SK-N-SH (cell line): Measurements from ENCODE around the gene ABHD8. TPM values are rescaled to one million over a fixed set of nuclear protein-coding genes. Genes with fewer than 3 reads are reported as not detected.

Experiments
- CTCF ChIA-PET: fragments of 300-600, 350-600 bp; formaldehyde crosslinking; extraction: SDS; loops from one replicate; lab custom pipeline; 2021; lab: Yijun Ruan, JAX
- POLR2A ChIA-PET: fragments of 350-600 bp; sonication (Branson Sonifier 250); formaldehyde crosslinking; extraction: SDS; loops from one replicate; lab custom pipeline; 2020; ENCODE audit warnings: antibody characterized with exemption, inconsistent platforms; lab: Yijun Ruan, JAX
- DNase-seq: peaks from one replicate; pipeline ENCODE4 v3.0.0; 2012
- H2AFZ ChIP-seq: fragments of 200-600 bp; sonication (generic); 2 replicates; pipeline ENCODE4 v1.8.1; 2016; ENCODE audit warnings: antibody characterized with exemption, mild to moderate bottlenecking, low read depth
- H3F3A ChIP-seq: fragments of 200-600 bp; sonication (generic); replicated peaks from 2 replicates; pipeline ENCODE3; 2016; ENCODE audit warnings: antibody characterized with exemption, mild to moderate bottlenecking; ENCODE audit not compliant: insufficient read depth
- H3K27ac ChIP-seq, 2 experiments: fragments of 200-500 bp in 1 of 2; fragments of 200-600 bp in 1 of 2; sonication (Bioruptor generic) in 1 of 2; sonication (generic), shearing (Covaris generic) in 1 of 2; 2 replicates each; pipeline versions ENCODE4 v1.5.1 to v1.6.1; 2014 to 2016; ENCODE audit warnings: low read depth in 2 of 2, inconsistent platforms in 1 of 2, low read length in 1 of 2, mild to moderate bottlenecking in 1 of 2, mixed read lengths in 1 of 2
- H3K27me3 ChIP-seq: fragments of 200-600 bp; sonication (generic), shearing (Covaris generic); 2 replicates; pipeline ENCODE4 v1.6.1; 2016; ENCODE audit warnings: mixed run types; ENCODE audit not compliant: insufficient read depth
- H3K36me3 ChIP-seq, 2 experiments: fragments of 200-500 bp in 1 of 2; fragments of 200-600 bp in 1 of 2; sonication (Bioruptor generic) in 1 of 2; sonication (generic) in 1 of 2; replicated peaks in 1 of 2; 2 replicates each; pipeline versions ENCODE3 to v1.5.1; 2014 to 2016; ENCODE audit warnings: low read length in 1 of 2, mild to moderate bottlenecking in 1 of 2; ENCODE audit not compliant: insufficient read depth in 2 of 2, control insufficient read depth in 1 of 2
- H3K4me1 ChIP-seq, 2 experiments: fragments of 200-500 bp in 1 of 2; fragments of 200-600 bp in 1 of 2; sonication (Bioruptor generic) in 1 of 2; sonication (generic), shearing (Covaris generic) in 1 of 2; 2 replicates each; pipeline versions ENCODE4 v1.5.1 to v1.6.1; 2014 to 2016; ENCODE audit warnings: low read depth in 1 of 2, low read length in 1 of 2, mixed run types in 1 of 2; ENCODE audit not compliant: insufficient read depth in 2 of 2, control insufficient read depth in 1 of 2
- H3K4me2 ChIP-seq: fragments of 200-600 bp; sonication (generic), shearing (Covaris generic); 2 replicates; pipeline ENCODE4 v1.6.1; 2017; ENCODE audit warnings: mixed run types
- H3K4me3 ChIP-seq, 2 experiments: fragments of 200-500 bp in 1 of 2; fragments of 200-600 bp in 1 of 2; sonication (Bioruptor generic) in 1 of 2; sonication (generic), shearing (Covaris generic) in 1 of 2; 2 replicates each; pipeline versions ENCODE4 v1.5.1 to v1.8.1; 2014 to 2016; ENCODE audit warnings: low read depth in 2 of 2, inconsistent platforms in 1 of 2, low read length in 1 of 2, mild to moderate bottlenecking in 1 of 2, mixed read lengths in 1 of 2, moderate library complexity in 1 of 2
- H3K79me2 ChIP-seq: fragments of 200-600 bp; sonication (generic); 2 replicates; pipeline ENCODE4 v1.8.1; 2017; ENCODE audit warnings: mild to moderate bottlenecking; ENCODE audit not compliant: insufficient read depth
- H3K9ac ChIP-seq: fragments of 200-600 bp; sonication (generic); 2 replicates; pipeline ENCODE4 v1.6.1; 2017; ENCODE audit warnings: mixed run types
- H3K9me2 ChIP-seq: fragments of 200-600 bp; sonication (generic); 2 replicates; pipeline ENCODE4 v1.6.1; 2017; ENCODE audit warnings: mixed run types
- H3K9me3 ChIP-seq: fragments of 200-600 bp; sonication (generic); 2 replicates; pipeline ENCODE4 v1.6.1; 2017; ENCODE audit warnings: mixed run types, mild to moderate bottlenecking, moderate library complexity
- H4K20me1 ChIP-seq: fragments of 200-600 bp; sonication (generic); 2 replicates; pipeline ENCODE4 v1.6.1; 2017; ENCODE audit warnings: mild to moderate bottlenecking, mixed run types; ENCODE audit not compliant: insufficient read depth
- CHD2 ChIP-seq: fragments of 150-350 bp; IDR thresholded peaks from 2 replicates; pipeline ENCODE4 v1.6.1; 2018; ENCODE audit warnings: low read length; ENCODE audit not compliant: partially characterized antibody
- ELF1 ChIP-seq: IDR thresholded peaks from 2 replicates; pipeline ENCODE4 v1.4.0; 2012
- FOXJ3 ChIP-seq: sonication (generic); formaldehyde crosslinking; IDR thresholded peaks from 2 replicates; pipeline ENCODE4 v1.5.1; 2020; ENCODE audit warnings: mild to moderate bottlenecking, missing genetic modification reagents
- FOXM1 ChIP-seq: IDR thresholded peaks from 2 replicates; pipeline ENCODE4 v1.4.0; 2012; ENCODE audit warnings: low read depth, mild to moderate bottlenecking
- GABPA ChIP-seq: IDR thresholded peaks from 2 replicates; pipeline ENCODE4 v1.4.0; 2012; ENCODE audit warnings: low read depth, mild to moderate bottlenecking
- GATA2 ChIP-seq: sonication (generic); formaldehyde crosslinking; IDR thresholded peaks from 2 replicates; pipeline ENCODE4 v1.5.0; 2020; ENCODE audit warnings: mild to moderate bottlenecking, missing genetic modification reagents
- JUND ChIP-seq: IDR thresholded peaks from 2 replicates; pipeline ENCODE4 v1.4.0; 2012
- MEF2A ChIP-seq: IDR thresholded peaks from 2 replicates; pipeline ENCODE4 v1.4.0; 2012; ENCODE audit warnings: low read depth, borderline replicate concordance
- POLR2AphosphoS5 ChIP-seq: IDR thresholded peaks from 2 replicates; pipeline ENCODE4 v1.6.1; 2012; ENCODE audit warnings: low read depth, low read length
- RCOR1 ChIP-seq: fragments of 150-350 bp; IDR thresholded peaks from 2 replicates; pipeline ENCODE4 v1.6.1; 2017; ENCODE audit warnings: antibody characterized with exemption, low read length
- RXRA ChIP-seq: IDR thresholded peaks from 2 replicates; pipeline ENCODE4 v1.4.0; 2012; ENCODE audit warnings: low read depth, mild to moderate bottlenecking, borderline replicate concordance
- SIN3A ChIP-seq: IDR thresholded peaks from 2 replicates; pipeline ENCODE4 v1.6.1; 2012; ENCODE audit warnings: low read depth, mild to moderate bottlenecking, low read length, moderate library complexity, borderline replicate concordance
- SMC3 ChIP-seq: IDR thresholded peaks from 2 replicates; pipeline ENCODE4 v1.6.1; 2012; ENCODE audit warnings: low read depth, low read length, improper control_type of control experiment
- TCF12 ChIP-seq: IDR thresholded peaks from 2 replicates; pipeline ENCODE4 v1.4.0; 2012
- TEAD4 ChIP-seq: IDR thresholded peaks from 2 replicates; pipeline ENCODE4 v1.4.0; 2012; ENCODE audit warnings: mild to moderate bottlenecking, borderline replicate concordance; ENCODE audit not compliant: insufficient read depth
- WGBS: methylation state at CpG from one replicate; pipeline ENCODE4 v1.1.6; 2017; ENCODE audit warnings: low lambda C conversion rate; 5-methylcytosine and 5-hydroxymethylcytosine counted together
- polyA plus RNA-seq, 3 experiments: library from polyadenylated mRNA; depleted of rRNA; stranded (reverse); fragments of >200 nt; gene quantifications; 2 replicates each; pipeline ENCODE4 v1.2.3, GENCODE V29; 2012
- TF ChIP-seq, protein P1 (sequence below): IDR thresholded peaks from 2 replicates; pipeline ENCODE4 v1.4.0; 2012; ENCODE audit warnings: low read depth, borderline replicate concordance
- TF ChIP-seq, protein P2 (sequence below): fragments of 150-350 bp; IDR thresholded peaks from 2 replicates; pipeline ENCODE4 v1.6.1; 2017; ENCODE audit warnings: antibody characterized with exemption, low read length, low read depth, borderline replicate concordance
- TF ChIP-seq, protein P3 (sequence below): IDR thresholded peaks from 2 replicates; pipeline ENCODE4 v1.4.0; 2012; ENCODE audit warnings: low read depth
- TF ChIP-seq, protein P4 (sequence below): IDR thresholded peaks from 2 replicates; pipeline ENCODE4; 2012
- TF ChIP-seq, protein P5 (sequence below): IDR thresholded peaks from 2 replicates; pipeline ENCODE4 v1.6.1; 2012; ENCODE audit warnings: mild to moderate bottlenecking, low read depth, low read length, moderate library complexity

Gene ABHD8
- polyA plus RNA-seq, 1 of the 3 experiments (the other 2 are of a cell fraction): 11.1 TPM

DNA sequence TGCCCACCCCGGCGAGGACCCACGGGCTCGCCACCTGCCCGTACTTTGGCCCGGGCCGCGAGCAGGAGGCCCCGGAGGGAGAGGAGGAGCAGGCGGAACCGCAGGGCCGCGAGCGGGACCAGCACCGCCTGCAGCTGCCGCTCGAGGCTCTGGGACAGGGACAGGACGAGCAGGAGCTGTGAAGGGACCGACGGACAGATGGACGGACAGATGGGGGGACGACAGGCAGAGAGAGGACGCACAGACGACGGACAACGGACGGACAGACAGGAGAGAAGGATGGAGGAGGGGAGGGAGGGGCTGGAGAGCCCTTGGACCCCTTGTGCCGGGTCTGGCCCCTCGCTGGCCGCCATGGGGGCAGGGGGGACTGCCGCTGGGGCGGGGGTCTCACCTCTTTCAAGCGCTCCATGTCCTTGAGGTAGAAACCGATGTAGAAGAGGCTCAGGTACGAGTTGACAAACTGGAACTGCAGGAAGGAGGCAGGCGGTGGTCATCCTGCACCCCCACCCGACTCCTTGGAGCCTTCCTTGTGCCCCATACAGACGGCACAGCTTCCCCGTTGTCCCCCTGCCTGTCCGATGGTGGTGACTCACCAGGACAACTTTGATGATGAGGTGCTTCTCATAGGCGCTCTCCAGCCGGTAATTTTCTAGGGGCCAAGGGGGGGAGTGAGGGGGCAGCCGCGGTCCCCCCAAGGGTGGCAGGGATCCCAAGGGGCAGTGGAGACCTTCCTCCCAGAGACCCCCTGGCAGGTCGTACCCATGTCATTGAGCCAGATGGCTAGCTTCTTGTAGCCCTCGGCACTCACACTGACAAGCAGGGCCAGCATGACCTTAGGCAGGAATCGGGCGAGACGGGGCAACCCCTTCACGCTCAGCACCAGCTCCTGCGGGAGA lies 26.4 kb upstream of the ABHD8 start:
- TF ChIP-seq GABPA (no peak), CHD2 (no peak), SIN3A (no peak), FOXM1 (no peak), MEF2A (no peak), RCOR1 (no peak), TEAD4 (no peak), JUND (no peak), RXRA (no peak), SMC3 (no peak), POLR2AphosphoS5 (no peak), FOXJ3 (CRISPR knock-in tag) (no peak), ELF1 (no peak), TCF12 (no peak), GATA2 (CRISPR knock-in tag) (no peak)
- TF ChIP-seq, protein P1, sequence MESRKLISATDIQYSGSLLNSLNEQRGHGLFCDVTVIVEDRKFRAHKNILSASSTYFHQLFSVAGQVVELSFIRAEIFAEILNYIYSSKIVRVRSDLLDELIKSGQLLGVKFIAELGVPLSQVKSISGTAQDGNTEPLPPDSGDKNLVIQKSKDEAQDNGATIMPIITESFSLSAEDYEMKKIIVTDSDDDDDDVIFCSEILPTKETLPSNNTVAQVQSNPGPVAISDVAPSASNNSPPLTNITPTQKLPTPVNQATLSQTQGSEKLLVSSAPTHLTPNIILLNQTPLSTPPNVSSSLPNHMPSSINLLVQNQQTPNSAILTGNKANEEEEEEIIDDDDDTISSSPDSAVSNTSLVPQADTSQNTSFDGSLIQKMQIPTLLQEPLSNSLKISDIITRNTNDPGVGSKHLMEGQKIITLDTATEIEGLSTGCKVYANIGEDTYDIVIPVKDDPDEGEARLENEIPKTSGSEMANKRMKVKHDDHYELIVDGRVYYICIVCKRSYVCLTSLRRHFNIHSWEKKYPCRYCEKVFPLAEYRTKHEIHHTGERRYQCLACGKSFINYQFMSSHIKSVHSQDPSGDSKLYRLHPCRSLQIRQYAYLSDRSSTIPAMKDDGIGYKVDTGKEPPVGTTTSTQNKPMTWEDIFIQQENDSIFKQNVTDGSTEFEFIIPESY: no peak
- TF ChIP-seq, protein P2, sequence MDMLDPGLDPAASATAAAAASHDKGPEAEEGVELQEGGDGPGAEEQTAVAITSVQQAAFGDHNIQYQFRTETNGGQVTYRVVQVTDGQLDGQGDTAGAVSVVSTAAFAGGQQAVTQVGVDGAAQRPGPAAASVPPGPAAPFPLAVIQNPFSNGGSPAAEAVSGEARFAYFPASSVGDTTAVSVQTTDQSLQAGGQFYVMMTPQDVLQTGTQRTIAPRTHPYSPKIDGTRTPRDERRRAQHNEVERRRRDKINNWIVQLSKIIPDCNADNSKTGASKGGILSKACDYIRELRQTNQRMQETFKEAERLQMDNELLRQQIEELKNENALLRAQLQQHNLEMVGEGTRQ: no peak
- TF ChIP-seq, protein P3, sequence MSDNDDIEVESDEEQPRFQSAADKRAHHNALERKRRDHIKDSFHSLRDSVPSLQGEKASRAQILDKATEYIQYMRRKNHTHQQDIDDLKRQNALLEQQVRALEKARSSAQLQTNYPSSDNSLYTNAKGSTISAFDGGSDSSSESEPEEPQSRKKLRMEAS: no peak
- TF ChIP-seq, protein P4, sequence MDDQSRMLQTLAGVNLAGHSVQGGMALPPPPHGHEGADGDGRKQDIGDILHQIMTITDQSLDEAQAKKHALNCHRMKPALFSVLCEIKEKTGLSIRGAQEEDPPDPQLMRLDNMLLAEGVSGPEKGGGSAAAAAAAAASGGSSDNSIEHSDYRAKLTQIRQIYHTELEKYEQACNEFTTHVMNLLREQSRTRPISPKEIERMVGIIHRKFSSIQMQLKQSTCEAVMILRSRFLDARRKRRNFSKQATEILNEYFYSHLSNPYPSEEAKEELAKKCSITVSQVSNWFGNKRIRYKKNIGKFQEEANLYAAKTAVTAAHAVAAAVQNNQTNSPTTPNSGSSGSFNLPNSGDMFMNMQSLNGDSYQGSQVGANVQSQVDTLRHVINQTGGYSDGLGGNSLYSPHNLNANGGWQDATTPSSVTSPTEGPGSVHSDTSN: no peak
- TF ChIP-seq, protein P5, sequence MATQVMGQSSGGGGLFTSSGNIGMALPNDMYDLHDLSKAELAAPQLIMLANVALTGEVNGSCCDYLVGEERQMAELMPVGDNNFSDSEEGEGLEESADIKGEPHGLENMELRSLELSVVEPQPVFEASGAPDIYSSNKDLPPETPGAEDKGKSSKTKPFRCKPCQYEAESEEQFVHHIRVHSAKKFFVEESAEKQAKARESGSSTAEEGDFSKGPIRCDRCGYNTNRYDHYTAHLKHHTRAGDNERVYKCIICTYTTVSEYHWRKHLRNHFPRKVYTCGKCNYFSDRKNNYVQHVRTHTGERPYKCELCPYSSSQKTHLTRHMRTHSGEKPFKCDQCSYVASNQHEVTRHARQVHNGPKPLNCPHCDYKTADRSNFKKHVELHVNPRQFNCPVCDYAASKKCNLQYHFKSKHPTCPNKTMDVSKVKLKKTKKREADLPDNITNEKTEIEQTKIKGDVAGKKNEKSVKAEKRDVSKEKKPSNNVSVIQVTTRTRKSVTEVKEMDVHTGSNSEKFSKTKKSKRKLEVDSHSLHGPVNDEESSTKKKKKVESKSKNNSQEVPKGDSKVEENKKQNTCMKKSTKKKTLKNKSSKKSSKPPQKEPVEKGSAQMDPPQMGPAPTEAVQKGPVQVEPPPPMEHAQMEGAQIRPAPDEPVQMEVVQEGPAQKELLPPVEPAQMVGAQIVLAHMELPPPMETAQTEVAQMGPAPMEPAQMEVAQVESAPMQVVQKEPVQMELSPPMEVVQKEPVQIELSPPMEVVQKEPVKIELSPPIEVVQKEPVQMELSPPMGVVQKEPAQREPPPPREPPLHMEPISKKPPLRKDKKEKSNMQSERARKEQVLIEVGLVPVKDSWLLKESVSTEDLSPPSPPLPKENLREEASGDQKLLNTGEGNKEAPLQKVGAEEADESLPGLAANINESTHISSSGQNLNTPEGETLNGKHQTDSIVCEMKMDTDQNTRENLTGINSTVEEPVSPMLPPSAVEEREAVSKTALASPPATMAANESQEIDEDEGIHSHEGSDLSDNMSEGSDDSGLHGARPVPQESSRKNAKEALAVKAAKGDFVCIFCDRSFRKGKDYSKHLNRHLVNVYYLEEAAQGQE: no peak
- TF ChIP-seq, all 33 proteins: peak for 0
- H3K4me1 ChIP-seq: peaks cover 0 to 12% of the 10 kb centered on the region in 2 experiments; a peak in 1 of 4 replicates
- H3K9ac ChIP-seq: no peak overlapping the region
- H3K9me2 ChIP-seq: no peaks in the 10 kb centered on the region
- H3K27me3 ChIP-seq: no peaks in the 10 kb centered on the region
- no peak overlapping the region for H3K4me3 ChIP-seq
- no peaks in the 10 kb centered on the region for H4K20me1 ChIP-seq
- H3K36me3 ChIP-seq: peaks cover 0 to 10% of the 10 kb centered on the region in 2 experiments
- DNase-seq: no peak
- H3K9me3 ChIP-seq: no peaks in the 10 kb centered on the region
- no peak overlapping the region for H3K27ac ChIP-seq
- ChIA-PET POLR2A (interaction anchor here (0.5 to 1.3 kb wide), 2 partner anchors 17 to 617 kb away, joined by 3 to 4 read pairs; no protein-coding TSS in a partner anchor), CTCF (no interaction called here)
- H2AFZ ChIP-seq: no peak overlapping the region
- WGBS: 93% methylated on average over 36 of the region's 51 CpGs
- H3K79me2 ChIP-seq: no peaks in the 10 kb centered on the region
- no peak overlapping the region for H3K4me2 ChIP-seq
- H3F3A ChIP-seq: peaks cover 2% of the 10 kb centered on the region
